NCI-H1105 treated with DMSO at 0.1 percent for 48 hours (cell line): ENCODE data around the gene ITK.
"Not testable (repeated sequence)": the region's sequence is repeated elsewhere in the genome, so short reads cannot be mapped to it uniquely, and the experiment has no call there.

Source experiments
- DNase-seq: peaks from one replicate; lab custom pipeline; 2025; lab: John Stamatoyannopoulos, UW

The ITK gene

GRCh38 chr5:157168286-157168685, 12.4 kb upstream of the ITK start:
- no peak for DNase-seq

GRCh38 chr5:157172403-157172802, 8.2 kb upstream of the ITK start:
- no peak for DNase-seq

- no peak for DNase-seq
Measured at GRCh38 chr5:157175071-157175612, 5.5 kb upstream of the ITK start.

- no peak for DNase-seq
Measured at GRCh38 chr5:157177953-157178352, 2.7 kb upstream of the ITK start.

- no peak for DNase-seq
Measured at GRCh38 chr5:157178966-157179365, 1.7 kb upstream of the ITK start.

GRCh38 chr5:157182143-157182757, 1.6 kb downstream of the ITK start:
- no peak for DNase-seq

GRCh38 chr5:157184117-157184670, 3.6 kb downstream of the ITK start:
- no peak for DNase-seq

GRCh38 chr5:157185122-157185521, 4.5 kb downstream of the ITK start:
- not testable (repeated sequence) for DNase-seq

GRCh38 chr5:157186309-157187045, 5.8 kb downstream of the ITK start:
- no peak for DNase-seq

- DNase-seq, result no peak
Measured at GRCh38 chr5:157187046-157187754, 6.6 kb downstream of the ITK start.

GRCh38 chr5:157188270-157188669, 7.6 kb downstream of the ITK start:
- no peak for DNase-seq

- no peak for DNase-seq
Measured at GRCh38 chr5:157189223-157189622, 8.6 kb downstream of the ITK start.

- DNase-seq, result no peak
Measured at GRCh38 chr5:157193699-157194424, 13.2 kb downstream of the ITK start.

GRCh38 chr5:157196045-157196444, 15.4 kb downstream of the ITK start:
- DNase-seq, result no peak

GRCh38 chr5:157197086-157197485, 16.4 kb downstream of the ITK start:
- DNase-seq, result no peak

GRCh38 chr5:157198277-157198986, 17.8 kb downstream of the ITK start:
- DNase-seq, result no peak

- DNase-seq, result no peak
Measured at GRCh38 chr5:157201857-157202256, 21.2 kb downstream of the ITK start.

- no peak for DNase-seq
Measured at GRCh38 chr5:157203417-157203816, 22.8 kb downstream of the ITK start.

GRCh38 chr5:157204765-157205164, 24.1 kb downstream of the ITK start:
- no peak for DNase-seq

- DNase-seq, result no peak
Measured at GRCh38 chr5:157205708-157206107, 25.1 kb downstream of the ITK start.

- DNase-seq, result not testable (repeated sequence)
Measured at GRCh38 chr5:157210652-157211051, 30.0 kb downstream of the ITK start.
